HEK293 (cell line): ENCODE data around the gene DOK6.

Experiments
- CTCF ChIP-seq: fragments of 450-650 bp; formaldehyde crosslinking; IDR thresholded peaks from 2 replicates; pipeline ENCODE4 v1.5.1; 2016; ENCODE audit warnings: missing biosample characterization, missing genetic modification characterization
- ZBTB26 ChIP-seq: fragments of 450-650 bp; formaldehyde crosslinking; optimal IDR thresholded peaks from 2 replicates; pipeline ENCODE3; 2016; ENCODE audit warnings: missing biosample characterization, mild to moderate bottlenecking, missing genetic modification characterization
- ZBTB7A ChIP-seq: fragments of 450-650 bp; formaldehyde crosslinking; IDR thresholded peaks from 2 replicates; pipeline ENCODE4 v1.5.1; 2016; ENCODE audit warnings: low read depth, missing biosample characterization, missing genetic modification characterization
- ZFP69B ChIP-seq: fragments of 450-650 bp; formaldehyde crosslinking; IDR thresholded peaks from 2 replicates; pipeline ENCODE4 v1.5.1; 2016; ENCODE audit warnings: missing biosample characterization, missing genetic modification characterization
- ZNF473 ChIP-seq: fragments of 450-650 bp; formaldehyde crosslinking; IDR thresholded peaks from 2 replicates; pipeline ENCODE4 v1.5.1; 2017; ENCODE audit warnings: missing biosample characterization, missing genetic modification characterization
- ZNF48 ChIP-seq: fragments of 450-650 bp; formaldehyde crosslinking; IDR thresholded peaks from 2 replicates; pipeline ENCODE4 v1.5.1; 2016; ENCODE audit warnings: missing biosample characterization, missing genetic modification characterization

- no peak for TF ChIP-seq ZNF473 (tag by site-specific recombination)
- no peak for TF ChIP-seq ZNF48 (tag by site-specific recombination)
- TF ChIP-seq ZBTB7A (tag by site-specific recombination) = no peak
- TF ChIP-seq CTCF (tag by site-specific recombination) = no peak
- no peak for TF ChIP-seq ZFP69B (tag by site-specific recombination)
- TF ChIP-seq ZBTB26 (tag by site-specific recombination) = no peak
These were observed 486.6 kb downstream of the DOK6 start for GRCh38 chr18:69887256-69887655.
